Endothelial cell of umbilical vein (primary cell): Measurements from ENCODE around the gene C1orf185. TPM values are rescaled to one million over a fixed set of nuclear protein-coding genes. Genes with fewer than 3 reads are reported as not detected.

ENCODE experiments used
- BruUV-seq: library from RNA; stranded (reverse); fragments of 400-500 nt; replicated peaks from 2 replicates; lab custom pipeline; 2021; lab: Mats Ljungman, UMichigan
- CTCF ChIA-PET: fragments of 300-600, 350-600 bp; sonication (Branson Sonifier 250); formaldehyde crosslinking; loops from one replicate; lab custom pipeline; 2021; ENCODE audit warnings: antibody characterized with exemption, inconsistent platforms; lab: Charles Lee
- POLR2A ChIA-PET: fragments of 300-600, 350-600 bp; sonication (Branson Sonifier 250); formaldehyde crosslinking; loops from one replicate; lab custom pipeline; 2021; ENCODE audit warnings: antibody characterized with exemption, inconsistent platforms; lab: Charles Lee
- DNase-seq: peaks from one replicate; pipeline ENCODE4 v3.0.0-alpha.2; 2011; ENCODE audit warnings: low read depth, low spot score
- FAIRE-seq: peaks from 2 replicates; lab custom pipeline; 2011; peaks lifted over from hg19 to GRCh38; lab: Jason Lieb, UNC
- H2AFZ ChIP-seq: 2 replicates; pipeline ENCODE4 v1.6.0; 2012; ENCODE audit warnings: low read depth, low read length, control low read depth, inconsistent platforms
- H3K27ac ChIP-seq: 2 replicates; pipeline ENCODE4 v1.5.1; 2011; ENCODE audit warnings: low read depth, mild to moderate bottlenecking, control low read depth, low read length, moderate library complexity; ENCODE audit not compliant: insufficient read depth
- H3K27me3 ChIP-seq, 2 experiments: 2 replicates each; pipeline versions ENCODE4 v1.6.0 to v1.6.1; 2011; ENCODE audit warnings: low read length in 2 of 2, mixed read lengths in 1 of 2; ENCODE audit not compliant: control insufficient read depth in 2 of 2, insufficient read depth in 2 of 2
- H3K36me3 ChIP-seq, 2 experiments: 2 replicates in 1 of 2; 3 replicates in 1 of 2; pipeline ENCODE4 v1.5.1; 2011; ENCODE audit warnings: low read length in 2 of 2, mild to moderate bottlenecking in 1 of 2, moderate library complexity in 1 of 2; ENCODE audit not compliant: control insufficient read depth in 2 of 2, insufficient read depth in 2 of 2; ENCODE audit errors: extremely low read depth in 1 of 2
- H3K4me1 ChIP-seq: 3 replicates; pipeline ENCODE4 v1.5.1; 2011; ENCODE audit warnings: mild to moderate bottlenecking, low read length; ENCODE audit not compliant: control insufficient read depth, insufficient read depth; ENCODE audit errors: extremely low read depth
- H3K4me2 ChIP-seq: 2 replicates; pipeline ENCODE4 v1.6.1; 2011; ENCODE audit warnings: low read length, control low read depth, mixed read lengths; ENCODE audit not compliant: insufficient read depth
- H3K4me3 ChIP-seq, 3 experiments: fragments of 200-600 bp in 1 of 3; sonication (generic), shearing (Covaris generic) in 1 of 3; replicated peaks in 1 of 3; 2 replicates each; pipeline ENCODE4 v1.5.1; 2011 to 2016; ENCODE audit warnings: control low read depth in 3 of 3, low read length in 3 of 3, mild to moderate bottlenecking in 2 of 3, inconsistent platforms in 1 of 3, low read depth in 1 of 3, moderate library complexity in 1 of 3; ENCODE audit not compliant: insufficient read depth in 1 of 3
- H3K79me2 ChIP-seq: 2 replicates; pipeline ENCODE4 v1.6.0; 2012; ENCODE audit warnings: low read length, inconsistent platforms; ENCODE audit not compliant: control insufficient read depth, insufficient read depth
- H3K9ac ChIP-seq: replicated peaks from 2 replicates; pipeline ENCODE3; 2011; ENCODE audit warnings: low read length, control low read depth; ENCODE audit not compliant: insufficient read depth; ENCODE audit errors: extremely low read depth
- H3K9me1 ChIP-seq: replicated peaks from 3 replicates; pipeline ENCODE4 v1.6.0; 2011; ENCODE audit warnings: mild to moderate bottlenecking, low read length; ENCODE audit not compliant: control insufficient read depth, insufficient read depth; ENCODE audit errors: extremely low read depth
- H3K9me3 ChIP-seq: replicated peaks from 2 replicates; pipeline ENCODE4 v1.5.1; 2012; ENCODE audit warnings: low read length, inconsistent platforms; ENCODE audit not compliant: control insufficient read depth, insufficient read depth
- H4K20me1 ChIP-seq: replicated peaks from 2 replicates; pipeline ENCODE3; 2011; ENCODE audit warnings: mild to moderate bottlenecking, low read length; ENCODE audit not compliant: control insufficient read depth, insufficient read depth; ENCODE audit errors: extremely low read depth
- CTCF ChIP-seq, 2 donors: IDR thresholded peaks; 1 replicate in 1 of 2; 2 replicates in 1 of 2; pipeline ENCODE4 v1.5.1; 2011; ENCODE audit warnings: low read length in 2 of 2, mild to moderate bottlenecking in 2 of 2, moderate library complexity in 2 of 2, control low read depth in 1 of 2, inconsistent platforms in 1 of 2, low read depth in 1 of 2; ENCODE audit not compliant: insufficient read depth in 1 of 2; ENCODE audit errors: extremely low read depth in 1 of 2
- EZH2 ChIP-seq: IDR thresholded peaks from 2 replicates; pipeline ENCODE4 v1.6.1; 2012; ENCODE audit warnings: borderline replicate concordance, low read depth, mild to moderate bottlenecking, moderate library complexity, low read length, inconsistent platforms; ENCODE audit not compliant: severe bottlenecking
- MAX ChIP-seq: IDR thresholded peaks from 2 replicates; pipeline ENCODE4 v1.6.1; 2011; ENCODE audit not compliant: insufficient read depth, insufficient read length
- dilution Hi-C: fragments of 300-500 bp; cut with MboI; formaldehyde crosslinking; loops from one replicate; pipeline ENCODE4 v1.15.0; 2019; ENCODE audit warnings: low sequenced_read_pairs; ENCODE audit not compliant: extremely low pct_ligation_motif_present
- intact Hi-C: fragments of 100-400 bp; cut with micrococcal nuclease; formaldehyde crosslinking; loops from one replicate; pipeline ENCODE4 v1.10.0; 2022
- polyA plus RNA-seq, 4 experiments: library from polyadenylated mRNA; depleted of rRNA in 3 of 4; stranded (reverse) in 3 of 4; unstranded in 1 of 4; fragments of >200 nt; gene quantifications; 2 replicates each; pipeline versions ENCODE4 v1.2.1 to v1.2.3, GENCODE V29; 2011 to 2012; ENCODE audit warnings: missing spikeins in 1 of 4
- total RNA-seq: library from RNA; stranded (reverse); gene quantifications from 2 replicates; pipeline ENCODE4 v1.2.3, GENCODE V29; 2021

Gene C1orf185
- total and polyA plus RNA-seq, 2 donors (not counting 3 experiments of a cell fraction or from before 2014, with no cell fraction given) = not detected

- no peaks in the 10 kb centered on the region for H3K79me2 ChIP-seq
- no peaks in the 10 kb centered on the region for H3K4me1 ChIP-seq
- TF ChIP-seq EZH2 (no peak), CTCF (IDR thresholded peaks at IDR 0.05; ENCODE audit: extremely low read depth in 1 of 2, insufficient read depth in 1 of 2, low read depth in 1 of 2, low read length in 2 of 2) (peak in 1 of 2 donors; percentile 2)
- H3K9me1 ChIP-seq = no peaks in the 10 kb centered on the region
- ChIA-PET POLR2A (no interaction called here), CTCF (interaction anchor here (0.9 to 4.5 kb wide), 7 partner anchors 11 to 364 kb away, joined by 3 to 31 read pairs (median 4); no protein-coding TSS in a partner anchor)
- BruUV-seq = no TSS peak
- H3K9ac ChIP-seq = no peak overlapping the region
- peak; percentile 10 for DNase-seq
- H3K4me3 ChIP-seq = no peak overlapping the region
- FAIRE-seq = no peak
- no peaks in the 10 kb centered on the region for H4K20me1 ChIP-seq
- intact Hi-C loops (loop anchor here (2.0 kb wide), 1 partner anchor 211 kb away; no protein-coding TSS in a partner anchor), dilution Hi-C loops (no loop called here)
- H3K27me3 ChIP-seq = peaks cover 7 to 9% of the 10 kb centered on the region in 2 experiments
- H3K27ac ChIP-seq = no peak overlapping the region
- peak overlapping the region; percentile 25 for H3K4me2 ChIP-seq
- H3K9me3 ChIP-seq = no peaks in the 10 kb centered on the region
- peak overlapping the region; percentile 38 for H2AFZ ChIP-seq
- no peaks in the 10 kb centered on the region for H3K36me3 ChIP-seq
Measured at GRCh38 chr1:51139474-51139873, 37.4 kb downstream of the C1orf185 start.

GRCh38 chr1:51147394-51147793 is 45.4 kb downstream of the C1orf185 start:
- H3K27me3 ChIP-seq = peaks cover 3 to 12% of the 10 kb centered on the region in 2 experiments
- no peaks in the 10 kb centered on the region for H3K9me3 ChIP-seq
- H3K36me3 ChIP-seq = no peaks in the 10 kb centered on the region
- H3K9me1 ChIP-seq = no peaks in the 10 kb centered on the region
- CTCF ChIA-PET = no interaction called here
- H3K4me2 ChIP-seq = no peak overlapping the region
- H4K20me1 ChIP-seq = no peaks in the 10 kb centered on the region
- no peaks in the 10 kb centered on the region for H3K79me2 ChIP-seq
- DNase-seq (no peak), FAIRE-seq (no peak)
- H2AFZ ChIP-seq = no peak overlapping the region
- H3K4me3 ChIP-seq = no peak overlapping the region
- dilution Hi-C loops (no loop called here), intact Hi-C loops (no loop called here)
- no peak overlapping the region for H3K9ac ChIP-seq
- BruUV-seq = no TSS peak
- POLR2A ChIA-PET = no interaction called here
- no peak overlapping the region for H3K27ac ChIP-seq
- H3K4me1 ChIP-seq = no peaks in the 10 kb centered on the region
- no peak for TF ChIP-seq EZH2
- no peak for TF ChIP-seq CTCF (IDR thresholded peaks at IDR 0.05; ENCODE audit: extremely low read depth in 1 of 2, insufficient read depth in 1 of 2, low read depth in 1 of 2, low read length in 2 of 2)
- TF ChIP-seq MAX = no peak
